Thoracic aorta (tissue), 2 donors: ENCODE data around the gene INSYN1. TPM values are rescaled to one million over a fixed set of nuclear protein-coding genes. Genes with fewer than 3 reads are reported as not detected.
"Not testable (repeated sequence)": the region's sequence is repeated elsewhere in the genome, so short reads cannot be mapped to it uniquely, and the experiment has no call there.

Experiments used
- ATAC-seq: fragments of 150-250 bp; one replicate; pipeline ENCODE4 v1.8.0; 2017; ENCODE audit warnings: low read depth; ENCODE audit not compliant: insufficient number of reproducible peaks, low FRiP score
- DNase-seq: peaks from one replicate; pipeline ENCODE4 v3.0.0-alpha.2; 2020; ENCODE audit warnings: low spot score
- H3K27ac ChIP-seq, 2 donors: fragments of 200-600 bp; sonication (generic); 1 replicate in 1 of 2; 2 replicates in 1 of 2; pipeline ENCODE4 v1.5.1; 2016; ENCODE audit warnings: mild to moderate bottlenecking in 2 of 2, moderate library complexity in 2 of 2
- H3K27me3 ChIP-seq: fragments of 200-600 bp; sonication (generic); replicated peaks from 2 replicates; pipeline ENCODE4 v1.6.0; 2016; ENCODE audit warnings: mild to moderate bottlenecking; ENCODE audit not compliant: insufficient read depth
- H3K36me3 ChIP-seq: fragments of 200-600 bp; sonication (generic); one replicate; pipeline ENCODE4 v1.5.1; 2016
- H3K4me1 ChIP-seq, 2 donors: fragments of 200-600 bp; sonication (generic); 1 replicate in 1 of 2; 2 replicates in 1 of 2; pipeline versions ENCODE4 v1.5.1 to v1.6.0; 2016; ENCODE audit warnings: low read depth in 2 of 2, mild to moderate bottlenecking in 1 of 2; ENCODE audit not compliant: control insufficient read depth in 1 of 2
- H3K4me3 ChIP-seq: fragments of 200-600 bp; sonication (generic); 2 replicates; pipeline ENCODE4 v1.5.1; 2016; ENCODE audit warnings: mild to moderate bottlenecking
- H3K9me3 ChIP-seq: fragments of 200-600 bp; sonication (generic); 2 replicates; pipeline ENCODE4 v1.5.1; 2016
- CTCF ChIP-seq: fragments of 200-600 bp; sonication (generic); IDR thresholded peaks from one replicate; pipeline ENCODE4 v1.5.1; 2019; ENCODE audit warnings: antibody characterized with exemption
- total RNA-seq, 2 donors: library from RNA; depleted of rRNA; stranded (reverse); fragments of >200 nt; gene quantifications; one replicate each; pipeline versions ENCODE4 v1.1.0 to v1.2.3, GENCODE V29; 2016

INSYN1 gene
- total RNA-seq, 2 donors from 2014 or later, result 10.6 to 15.2 TPM

- no peaks in the 10 kb centered on the region for H3K36me3 ChIP-seq
- no peaks in the 10 kb centered on the region for H3K27me3 ChIP-seq
- TF ChIP-seq CTCF, result no peak
- no peak overlapping the region for H3K27ac ChIP-seq
- ATAC-seq, result no peak
- no peaks in the 10 kb centered on the region for H3K9me3 ChIP-seq
- H3K4me1 ChIP-seq, result no peaks in the 10 kb centered on the region
- H3K4me3 ChIP-seq, result no peak overlapping the region
- no peak for DNase-seq
Measured at GRCh38 chr15:73789521-73790240, 36.5 kb upstream of the INSYN1 start.

- Histone ChIP-seq H3K36me3 (no peaks in the 10 kb centered on the region), H3K27me3 (no peaks in the 10 kb centered on the region)
- no peak for ATAC-seq
Measured at GRCh38 chr15:73787621-73788020, 34.5 kb upstream of the INSYN1 start.

DNA sequence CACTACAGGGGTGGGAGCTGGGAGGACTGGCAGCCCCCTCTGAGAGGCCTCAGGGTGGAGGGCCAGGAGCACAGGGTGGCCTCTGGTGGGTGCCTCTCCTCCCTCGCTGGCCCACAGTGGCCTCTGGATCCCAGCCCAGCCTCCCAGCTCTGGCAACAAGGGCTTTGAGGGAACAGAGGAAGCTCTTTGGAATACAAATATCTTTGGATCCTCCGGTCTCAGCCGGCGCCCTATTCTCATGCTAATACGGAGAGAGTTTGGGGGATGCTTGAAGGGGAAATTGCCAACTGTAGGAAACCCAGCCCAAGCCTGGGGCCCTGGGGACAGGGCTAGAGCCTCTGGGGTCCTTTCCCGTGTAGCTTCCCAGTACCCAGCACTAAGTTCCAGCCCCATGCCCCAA is 33.4 kb upstream of the INSYN1 start:
- Histone ChIP-seq H3K36me3 (no peaks in the 10 kb centered on the region), H3K27ac (no peak overlapping the region), H3K27me3 (no peaks in the 10 kb centered on the region), H3K4me1 (no peaks in the 10 kb centered on the region), H3K9me3 (no peaks in the 10 kb centered on the region), H3K4me3 (no peak overlapping the region)
- no peak for DNase-seq
- no peak for TF ChIP-seq CTCF
- no peak for ATAC-seq

More at GRCh38 chr15:73787621-73788020, 34.5 kb upstream of the INSYN1 start:
- no peaks in the 10 kb centered on the region for H3K9me3 ChIP-seq
- no peak for DNase-seq
- no peak for TF ChIP-seq CTCF
- H3K4me1 ChIP-seq, result no peaks in the 10 kb centered on the region
- H3K27ac ChIP-seq, result no peak overlapping the region
- no peak overlapping the region for H3K4me3 ChIP-seq

DNA sequence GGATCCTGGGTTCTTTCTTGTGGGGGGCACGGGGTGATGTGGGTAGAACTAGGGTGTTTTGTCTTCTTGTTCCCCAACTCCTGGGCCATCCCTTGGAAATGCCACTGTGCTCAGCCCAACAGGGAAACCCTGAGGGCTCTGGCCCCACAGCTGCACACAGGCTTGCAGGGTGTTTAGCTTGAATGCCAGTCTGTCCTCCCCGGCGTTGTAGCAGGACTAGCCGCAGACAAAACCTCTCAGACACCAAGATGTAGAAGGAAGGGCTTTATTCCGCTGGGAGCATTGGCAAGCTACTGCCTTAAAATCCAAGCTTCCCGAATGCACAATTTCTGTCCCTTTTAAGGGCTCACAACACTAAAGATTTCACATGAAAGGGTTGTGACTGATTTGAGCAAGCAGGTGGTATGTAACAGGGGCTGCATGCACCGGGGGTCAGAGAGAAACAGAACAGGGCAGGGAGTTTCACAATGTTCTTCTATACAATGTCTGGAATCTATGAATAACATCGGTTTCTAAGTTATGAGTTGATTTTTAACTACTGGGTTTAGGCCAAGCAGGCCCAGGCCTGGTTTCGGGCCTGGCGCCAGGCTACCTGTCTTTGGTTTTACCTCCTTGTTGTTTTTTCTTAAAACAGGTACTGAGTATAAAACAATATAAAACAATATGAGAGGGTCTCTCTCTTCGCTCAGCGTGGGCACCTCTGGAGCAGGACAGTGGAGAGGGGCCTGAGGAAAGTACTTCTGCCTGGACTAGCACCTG is 32.3 kb upstream of the INSYN1 start:
- H3K9me3 ChIP-seq, H3K4me1 ChIP-seq, H3K4me3 ChIP-seq: not testable (repeated sequence)

DNA sequence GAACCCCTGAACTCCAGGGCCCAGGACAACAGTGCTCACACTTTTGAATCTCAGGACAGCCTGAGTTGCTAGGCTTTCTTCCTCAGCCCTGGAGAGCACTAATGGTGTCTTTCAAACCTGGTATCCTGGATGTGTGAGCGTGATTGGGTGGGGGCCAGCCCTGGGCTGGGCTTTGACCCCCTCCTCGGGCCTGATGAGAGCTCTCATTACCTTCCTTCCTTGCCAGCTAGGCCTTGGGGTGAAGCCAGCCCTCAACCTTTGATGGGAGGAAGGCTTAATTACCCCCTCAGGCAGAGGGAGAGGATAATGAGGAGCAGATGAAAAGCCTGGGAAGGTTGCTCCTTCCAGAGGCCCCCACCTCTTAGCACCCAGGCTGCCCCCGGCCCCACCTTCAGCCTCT is 31.1 kb upstream of the INSYN1 start:
- H3K9me3 ChIP-seq, result no peaks in the 10 kb centered on the region
- DNase-seq (no peak), ATAC-seq (no peak)
- no peak overlapping the region for H3K27ac ChIP-seq
- H3K27me3 ChIP-seq, result no peaks in the 10 kb centered on the region
- TF ChIP-seq CTCF, result no peak
- H3K4me1 ChIP-seq, result no peaks in the 10 kb centered on the region
- no peak overlapping the region for H3K4me3 ChIP-seq
- H3K36me3 ChIP-seq, result no peaks in the 10 kb centered on the region

More for the DNA sequence above, 32.3 kb upstream of the INSYN1 start:
- H3K27ac ChIP-seq, ATAC-seq, H3K36me3 ChIP-seq, H3K27me3 ChIP-seq, DNase-seq: not testable (repeated sequence)
